GM21360 (cell line): Measurements from ENCODE around the gene FRMD8.

ENCODE experiments used
- ATAC-seq: cut with Tn5 transposase; IDR thresholded peaks from one replicate; pipeline ENCODE4 v1.9.1; 2021; ENCODE audit warnings: mild to moderate bottlenecking, moderate library complexity; ENCODE audit not compliant: unreplicated experiment

The FRMD8 gene

GRCh38 chr11:65386307-65387140, at the start of gene FRMD8:
TSS of gene FRMD8 (plus strand) at chr11:65386637. CDS start at chr11:65387037, 400 bp downstream.
- ATAC-seq, result no peak

GRCh38 chr11:65338676-65339075, 47.8 kb upstream of the FRMD8 start:
- no peak for ATAC-seq

GRCh38 chr11:65340226-65340625, 46.2 kb upstream of the FRMD8 start:
- no peak for ATAC-seq

- ATAC-seq, result no peak
Measured at GRCh38 chr11:65341856-65342255, 44.6 kb upstream of the FRMD8 start.

- ATAC-seq, result no peak
Measured at GRCh38 chr11:65351511-65351910, 34.9 kb upstream of the FRMD8 start.

- ATAC-seq, result no peak
Measured at GRCh38 chr11:65352783-65353182, 33.7 kb upstream of the FRMD8 start.

GRCh38 chr11:65353376-65353775, 33.1 kb upstream of the FRMD8 start:
- ATAC-seq, result no peak

GRCh38 chr11:65353900-65354264, 32.6 kb upstream of the FRMD8 start:
- ATAC-seq, result no peak

- peak; percentile 90 for ATAC-seq
Measured at GRCh38 chr11:65354265-65355012, 32.0 kb upstream of the FRMD8 start, which contains the start of gene TIGD3. TSS of gene TIGD3 (plus strand) at chr11:65354751. CDS start at chr11:65355809, 1,058 bp downstream.

GRCh38 chr11:65355013-65355775, 31.2 kb upstream of the FRMD8 start:
- ATAC-seq, result peak; percentile 21

- ATAC-seq, result no peak
Measured at GRCh38 chr11:65355776-65356393, 30.6 kb upstream of the FRMD8 start.

- ATAC-seq, result no peak
Measured at GRCh38 chr11:65356394-65356972, 30.0 kb upstream of the FRMD8 start.

GRCh38 chr11:65357856-65358356, 28.5 kb upstream of the FRMD8 start:
- ATAC-seq, result no peak

- no peak for ATAC-seq
Measured at GRCh38 chr11:65362320-65362931, 24.0 kb upstream of the FRMD8 start.

GRCh38 chr11:65362966-65363365, 23.5 kb upstream of the FRMD8 start:
- no peak for ATAC-seq

GRCh38 chr11:65363770-65364169, 22.7 kb upstream of the FRMD8 start:
- no peak for ATAC-seq

GRCh38 chr11:65366340-65366773, 20.1 kb upstream of the FRMD8 start:
- ATAC-seq, result no peak

GRCh38 chr11:65370659-65371049, 15.8 kb upstream of the FRMD8 start:
- ATAC-seq, result no peak

GRCh38 chr11:65373839-65374580, 12.4 kb upstream of the FRMD8 start:
- no peak for ATAC-seq
